Heart left ventricle (tissue), 16 donors: ENCODE results near the gene IFNA8. TPM values are rescaled to one million over a fixed set of nuclear protein-coding genes. Genes with fewer than 3 reads are reported as not detected.

Experiments used
- ATAC-seq, 4 donors: fragments of 200-7000 bp; cut with Tn5 transposase; one replicate each; pipeline ENCODE4 v1.9.1; 2020 to 2022; ENCODE audit warnings: moderate library complexity in 4 of 4, mild to moderate bottlenecking in 3 of 4, moderate number of reproducible peaks in 1 of 4
- DNase-seq, 5 donors: peaks; one replicate each; pipeline ENCODE4 v3.0.0-alpha.2; 2020
- H3K27ac ChIP-seq, 12 donors: fragments of 200-600 bp; sonication (generic) in 4 of 12; one replicate each; pipeline versions ENCODE4 v1.5.0 to v1.8.0; 2016 to 2022; ENCODE audit warnings: mild to moderate bottlenecking in 2 of 12
- H3K27me3 ChIP-seq, 9 donors: fragments of 200-600 bp; sonication (generic) in 2 of 9; one replicate each; pipeline versions ENCODE4 v1.5.1 to v1.8.0; 2016 to 2022; ENCODE audit warnings: mild to moderate bottlenecking in 3 of 9
- H3K36me3 ChIP-seq, 9 donors: fragments of 200-600 bp; sonication (generic) in 2 of 9; one replicate each; pipeline versions ENCODE4 v1.5.0 to v1.8.0; 2018 to 2022; ENCODE audit warnings: mild to moderate bottlenecking in 2 of 9
- H3K4me1 ChIP-seq, 12 donors: fragments of 200-600 bp; sonication (generic) in 4 of 12; one replicate each; pipeline versions ENCODE4 v1.5.0 to v1.8.0; 2016 to 2022; ENCODE audit warnings: mild to moderate bottlenecking in 3 of 12
- H3K4me3 ChIP-seq, 12 donors: fragments of 200-600 bp; sonication (generic) in 4 of 12; one replicate each; pipeline versions ENCODE4 v1.5.0 to v1.8.0; 2017 to 2022; ENCODE audit warnings: mild to moderate bottlenecking in 9 of 12, moderate library complexity in 4 of 12
- H3K9me3 ChIP-seq, 12 donors: fragments of 200-600 bp; sonication (generic) in 4 of 12; one replicate each; pipeline versions ENCODE4 v1.5.0 to v1.8.0; 2016 to 2022; ENCODE audit warnings: mild to moderate bottlenecking in 1 of 12
- CTCF ChIP-seq, 12 donors: fragments of 200-600 bp; sonication (generic) in 4 of 12; IDR thresholded peaks; one replicate each; pipeline versions ENCODE4 v1.5.0 to v1.8.0; 2018 to 2022; ENCODE audit warnings: antibody characterized with exemption in 12 of 12, mild to moderate bottlenecking in 5 of 12
- POLR2A ChIP-seq, 2 donors: fragments of 450-650 bp; IDR thresholded peaks; one replicate each; pipeline ENCODE4 v1.6.1; 2017; ENCODE audit warnings: antibody characterized with exemption in 2 of 2, mild to moderate bottlenecking in 2 of 2, moderate library complexity in 2 of 2
- WGBS, 4 donors: extraction: QIAGEN DNeasy Blood & Tissue Kit in 2 of 4; methylation state at CpG; one replicate each; pipeline versions ENCODE4 v1.1.5 to v1.1.7; 2013 to 2018; 5-methylcytosine and 5-hydroxymethylcytosine counted together
- intact Hi-C, 10 donors: fragments of 100-400 bp; cut with DNase I; formaldehyde crosslinking; loops; one replicate each; pipeline versions ENCODE4 v1.11.1 to v1.14.2; 2022
- polyA plus RNA-seq, 2 donors: library from polyadenylated mRNA; stranded (reverse); fragments of 200-250 nt; gene quantifications; one replicate each; pipeline ENCODE4 v1.2.3, GENCODE V29; 2013
- total RNA-seq, 9 donors: library from RNA; depleted of rRNA in 2 of 9; stranded (reverse); fragments of >200 nt in 2 of 9; fragmentation: NEBNext Ultra II Directional in 3 of 9; extraction: Animal tissue kit (Norgen Biotek cat#: 25700) in 3 of 9; gene quantifications; one replicate each; pipeline versions ENCODE4 v1.1.0 to v1.2.4, GENCODE V29; 2016 to 2023
- donor health status: ischemic (EF 13 %, LVEDD 7.1; RV severe dilation, severe dysfunction).
- donor health status: healthy with polysubstance abuse.
- donor health status: DM: no; HTN: yes; CAD: no.
- donor health status: DM: no; HTN: no; CAD: no.
- donor health status: ischemic (EF 25% LVEDD 6.9; RV normal size, moderate dysfunction).
- donor health status: ischemic (EF 25% LVEDD 5.7; RV mildly dilated, moderate dysfunction).
- donor health status: healthy.
- donor health status: DM: yes; HTN: yes; CAD: no.
- donor health status: ischemic (EF 35%, LVEDD 5.7; RV mildly dilated, moderate dysfunction).
- donor health status: nonischemic (EF 11% LVEDD 7.7; RV severe dilation, severe dysfunction).
- donor health status: DM: yes; HTN: yes; CAD: no.
- donor health status: PGD.
- donor health status: ischemic (EF 29% LVEDD 5.4; RV normal size, mild dysfunction).
- donor health status: nonischemic (EF 23%, LVEDD 6.1; RV moderate dilation, normal function).

IFNA8 gene
- total and polyA plus RNA-seq, 11 donors: not detected

DNA sequence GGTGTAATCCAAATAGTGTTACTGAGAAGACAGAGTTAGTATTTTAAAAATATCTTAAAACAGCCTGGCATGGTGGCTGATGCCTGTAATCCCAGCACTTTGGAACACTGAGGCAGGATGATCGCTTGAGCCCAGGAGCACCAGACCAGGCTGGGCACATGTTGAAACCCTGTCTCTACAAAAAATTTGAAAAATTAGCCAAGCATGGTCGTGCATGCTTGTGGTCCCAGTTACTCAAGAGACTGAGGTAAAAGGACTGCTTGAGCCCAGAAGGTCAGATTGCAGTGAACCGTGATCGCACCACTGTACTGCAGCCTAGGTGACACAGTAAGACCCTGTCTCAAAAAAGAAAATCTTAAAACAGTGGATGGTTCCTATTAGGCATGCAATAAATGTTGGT is 43.8 kb downstream of the IFNA8 start:
- Histone ChIP-seq H3K9me3 (no peaks in the 10 kb centered on the region), H3K27ac (no peak overlapping the region), H3K4me3 (no peak overlapping the region), H3K27me3 (peaks cover 0 to 17% (median 3%) of the 10 kb centered on the region in 9 donors), H3K36me3 (no peaks in the 10 kb centered on the region), H3K4me1 (no peaks in the 10 kb centered on the region)
- intact Hi-C loops: no loop called here
- DNase-seq (no peak), ATAC-seq (no peak)
- TF ChIP-seq CTCF (IDR thresholded peaks at IDR 0.05) (no peak), POLR2A (IDR thresholded peaks at IDR 0.05) (no peak)
- 77 to 92% (median 81%) methylated on average over 4 of the region's 4 CpGs for WGBS, 4 donors

DNA sequence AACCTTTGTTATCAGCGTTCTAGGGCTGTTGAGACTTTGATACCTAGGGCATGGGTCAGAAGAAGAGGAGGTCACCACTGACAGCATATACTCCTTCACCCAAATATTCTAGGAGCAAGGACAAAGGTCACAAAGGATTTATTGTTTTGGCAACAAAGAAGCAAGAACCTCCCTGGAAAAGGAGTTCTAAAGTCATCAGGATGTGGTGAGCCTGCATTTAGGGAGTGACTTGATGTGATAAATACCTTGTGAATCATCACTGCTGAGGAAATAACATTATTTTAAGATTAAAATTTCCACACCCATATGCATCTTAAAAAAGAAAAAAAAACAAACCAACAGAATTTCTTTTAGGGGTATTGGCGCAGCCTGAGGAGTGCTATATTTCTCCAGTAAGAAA is 45.2 kb downstream of the IFNA8 start:
- Histone ChIP-seq H3K36me3 (no peaks in the 10 kb centered on the region), H3K27me3 (peaks cover 0 to 6% (median 0%) of the 10 kb centered on the region in 9 donors), H3K4me1 (no peaks in the 10 kb centered on the region), H3K9me3 (no peaks in the 10 kb centered on the region), H3K27ac (no peak overlapping the region), H3K4me3 (no peak overlapping the region)
- ATAC-seq: no peak
- no peak for DNase-seq
- intact Hi-C loops: no loop called here
- TF ChIP-seq POLR2A (IDR thresholded peaks at IDR 0.05): no peak
- no peak for TF ChIP-seq CTCF (IDR thresholded peaks at IDR 0.05)
- WGBS, 4 donors: 61 to 78% (median 68%) methylated on average over 2 of the region's 2 CpGs

DNA sequence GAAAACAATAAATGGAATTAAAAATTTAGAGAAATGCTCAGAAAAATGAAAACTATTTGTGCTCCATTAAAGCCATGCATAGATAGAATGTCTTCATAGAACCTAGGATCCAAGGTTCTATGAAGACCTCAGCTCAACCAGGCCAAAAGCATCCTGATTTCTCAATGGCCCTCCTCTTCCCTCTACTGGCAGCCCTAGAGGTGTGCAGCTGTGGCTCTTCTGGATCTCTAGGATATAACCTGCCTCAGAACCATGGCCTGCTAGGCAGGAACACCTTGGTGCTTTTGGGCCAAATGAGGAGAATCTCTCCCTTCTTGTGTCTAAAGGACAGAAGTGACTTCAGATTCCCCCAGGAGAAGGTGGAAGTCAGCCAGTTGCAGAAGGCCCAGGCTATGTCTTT is 46.4 kb downstream of the IFNA8 start:
- Histone ChIP-seq H3K4me1 (no peaks in the 10 kb centered on the region), H3K27me3 (peaks cover 0 to 6% (median 0%) of the 10 kb centered on the region in 9 donors), H3K27ac (no peak overlapping the region), H3K9me3 (no peaks in the 10 kb centered on the region), H3K36me3 (no peaks in the 10 kb centered on the region), H3K4me3 (no peak overlapping the region)
- no peak for DNase-seq
- intact Hi-C loops: no loop called here
- peak in 1 of 4 donors; percentile 59 for ATAC-seq
- TF ChIP-seq CTCF (IDR thresholded peaks at IDR 0.05) (peak in 11 of 12 donors; percentile 16 to 54 (median 35)), POLR2A (IDR thresholded peaks at IDR 0.05) (no peak)

Other genes with a start within 250 kb of the IFNA8 start
- not detected for gene IFNA21, start 242.5 kb upstream of the IFNA8 start, total RNA-seq
- not detected for gene IFNA21, start 242.5 kb upstream of the IFNA8 start, polyA plus RNA-seq
- gene IFNA4, start 221.5 kb upstream of the IFNA8 start, total RNA-seq: not detected
- gene IFNA4, start 221.5 kb upstream of the IFNA8 start, polyA plus RNA-seq: not detected
- gene IFNA7, start 206.9 kb upstream of the IFNA8 start, total RNA-seq: not detected
- not detected for gene IFNA7, start 206.9 kb upstream of the IFNA8 start, polyA plus RNA-seq
- gene IFNA10, start 202.0 kb upstream of the IFNA8 start, total RNA-seq: not detected
- gene IFNA10, start 202.0 kb upstream of the IFNA8 start, polyA plus RNA-seq: not detected
- not detected for gene IFNA16, start 191.8 kb upstream of the IFNA8 start, total RNA-seq
- gene IFNA16, start 191.8 kb upstream of the IFNA8 start, polyA plus RNA-seq: not detected
- not detected for gene IFNA17, start 180.9 kb upstream of the IFNA8 start, total RNA-seq
- gene IFNA17, start 180.9 kb upstream of the IFNA8 start, polyA plus RNA-seq: not detected
- not detected for gene IFNA14, start 169.1 kb upstream of the IFNA8 start, total RNA-seq
- not detected for gene IFNA14, start 169.1 kb upstream of the IFNA8 start, polyA plus RNA-seq
- not detected for gene IFNA5, start 103.8 kb upstream of the IFNA8 start, total RNA-seq
- not detected for gene IFNA5, start 103.8 kb upstream of the IFNA8 start, polyA plus RNA-seq
- 10 to 100 TPM; 10.7 to 15.1 (median 11.8) TPM for gene KLHL9, start 73.7 kb upstream of the IFNA8 start, total RNA-seq
- 10 to 100 TPM in 1 of 2 donors, 1 to 10 TPM in 1; 4.4 to 12.6 TPM for gene KLHL9, start 73.7 kb upstream of the IFNA8 start, polyA plus RNA-seq
- not detected for gene IFNA6, start 58.2 kb upstream of the IFNA8 start, total RNA-seq
- not detected for gene IFNA6, start 58.2 kb upstream of the IFNA8 start, polyA plus RNA-seq
- gene IFNA13, start 41.1 kb upstream of the IFNA8 start, total RNA-seq: not detected
- gene IFNA13, start 41.1 kb upstream of the IFNA8 start, polyA plus RNA-seq: not detected
- gene IFNA2, start 23.7 kb upstream of the IFNA8 start, total RNA-seq: not detected
- gene IFNA2, start 23.7 kb upstream of the IFNA8 start, polyA plus RNA-seq: not detected
- gene IFNA1, start 31.3 kb downstream of the IFNA8 start, total RNA-seq: not detected
- not detected for gene IFNA1, start 31.3 kb downstream of the IFNA8 start, polyA plus RNA-seq
- gene IFNE, start 73.2 kb downstream of the IFNA8 start, total RNA-seq: under 1 TPM in 1 of 9 donors, not detected in 8; 0.68 TPM
- gene IFNE, start 73.2 kb downstream of the IFNA8 start, polyA plus RNA-seq: not detected